ENCODE results near the gene EBPL. TPM values are rescaled to one million over a fixed set of nuclear protein-coding genes. Genes with fewer than 3 reads are reported as not detected.

Gene EBPL
- total and polyA plus RNA-seq, 11 donors: 3.2 to 13.8 (median 5.8) TPM

DNA sequence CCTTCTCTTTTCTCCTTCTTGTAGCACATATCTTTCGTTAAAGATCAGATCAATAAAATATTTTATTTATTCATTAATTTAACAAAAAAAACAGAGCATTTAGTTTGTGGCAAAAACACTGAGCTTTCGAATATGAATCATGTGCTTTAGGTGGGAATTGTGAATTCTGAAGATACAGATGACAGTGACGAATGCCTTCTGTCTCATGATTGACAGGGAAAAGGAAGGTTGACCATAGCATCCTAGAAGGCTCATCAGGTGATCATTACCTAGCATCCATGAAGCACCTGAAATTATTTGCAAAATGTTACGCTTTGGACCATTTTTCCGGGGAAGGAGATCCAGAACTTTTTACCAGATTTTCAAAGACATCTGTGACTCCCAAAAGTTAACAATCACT is 59.1 kb downstream of the EBPL start:
- DNase-seq (no peak), ATAC-seq (no peak)
- intact Hi-C loops (cut with DNase I): no loop called here
- H3K27me3 ChIP-seq: no peaks in the 10 kb centered on the region
- H3K36me3 ChIP-seq: no peaks in the 10 kb centered on the region
- 80 to 84% (median 82%) methylated on average over 5 of the region's 5 CpGs for WGBS, 4 donors
- TF ChIP-seq POLR2A (IDR thresholded peaks at IDR 0.05): no peak
- TF ChIP-seq, protein P1, sequence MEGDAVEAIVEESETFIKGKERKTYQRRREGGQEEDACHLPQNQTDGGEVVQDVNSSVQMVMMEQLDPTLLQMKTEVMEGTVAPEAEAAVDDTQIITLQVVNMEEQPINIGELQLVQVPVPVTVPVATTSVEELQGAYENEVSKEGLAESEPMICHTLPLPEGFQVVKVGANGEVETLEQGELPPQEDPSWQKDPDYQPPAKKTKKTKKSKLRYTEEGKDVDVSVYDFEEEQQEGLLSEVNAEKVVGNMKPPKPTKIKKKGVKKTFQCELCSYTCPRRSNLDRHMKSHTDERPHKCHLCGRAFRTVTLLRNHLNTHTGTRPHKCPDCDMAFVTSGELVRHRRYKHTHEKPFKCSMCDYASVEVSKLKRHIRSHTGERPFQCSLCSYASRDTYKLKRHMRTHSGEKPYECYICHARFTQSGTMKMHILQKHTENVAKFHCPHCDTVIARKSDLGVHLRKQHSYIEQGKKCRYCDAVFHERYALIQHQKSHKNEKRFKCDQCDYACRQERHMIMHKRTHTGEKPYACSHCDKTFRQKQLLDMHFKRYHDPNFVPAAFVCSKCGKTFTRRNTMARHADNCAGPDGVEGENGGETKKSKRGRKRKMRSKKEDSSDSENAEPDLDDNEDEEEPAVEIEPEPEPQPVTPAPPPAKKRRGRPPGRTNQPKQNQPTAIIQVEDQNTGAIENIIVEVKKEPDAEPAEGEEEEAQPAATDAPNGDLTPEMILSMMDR (IDR thresholded peaks at IDR 0.05): no peak
- peaks cover 0 to 65% (median 13%) of the 10 kb centered on the region in 12 donors for H3K4me1 ChIP-seq
- H3K9me3 ChIP-seq: no peaks in the 10 kb centered on the region
- H3K27ac ChIP-seq: no peak overlapping the region
- H3K4me3 ChIP-seq: no peak overlapping the region

DNA sequence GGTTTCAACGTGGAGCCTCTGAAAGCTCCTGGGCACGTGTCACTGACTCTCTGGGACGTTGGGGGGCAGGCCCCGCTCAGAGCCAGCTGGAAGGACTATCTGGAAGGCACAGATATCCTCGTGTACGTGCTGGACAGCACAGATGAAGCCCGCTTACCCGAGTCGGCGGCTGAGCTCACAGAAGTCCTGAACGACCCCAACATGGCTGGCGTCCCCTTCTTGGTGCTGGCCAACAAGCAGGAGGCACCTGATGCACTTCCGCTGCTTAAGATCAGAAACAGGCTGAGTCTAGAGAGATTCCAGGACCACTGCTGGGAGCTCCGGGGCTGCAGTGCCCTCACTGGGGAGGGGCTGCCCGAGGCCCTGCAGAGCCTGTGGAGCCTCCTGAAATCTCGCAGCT is 60.7 kb downstream of the EBPL start:
- intact Hi-C loops (cut with DNase I): no loop called here
- H3K4me3 ChIP-seq: no peak overlapping the region
- H3K36me3 ChIP-seq: no peaks in the 10 kb centered on the region
- H3K9me3 ChIP-seq: no peaks in the 10 kb centered on the region
- H3K4me1 ChIP-seq: peaks cover 0 to 62% (median 12%) of the 10 kb centered on the region in 12 donors
- no peak for ATAC-seq
- WGBS, 4 donors: 84 to 98% (median 90%) methylated on average over 7 to 16 of the region's 16 CpGs
- peak overlapping the region in 2 of 12 donors; percentile 3 to 83 for H3K27ac ChIP-seq
- no peak for DNase-seq
- no peak for TF ChIP-seq POLR2A (IDR thresholded peaks at IDR 0.05)
- TF ChIP-seq, protein P1 (IDR thresholded peaks at IDR 0.05): no peak
- no peaks in the 10 kb centered on the region for H3K27me3 ChIP-seq

DNA sequence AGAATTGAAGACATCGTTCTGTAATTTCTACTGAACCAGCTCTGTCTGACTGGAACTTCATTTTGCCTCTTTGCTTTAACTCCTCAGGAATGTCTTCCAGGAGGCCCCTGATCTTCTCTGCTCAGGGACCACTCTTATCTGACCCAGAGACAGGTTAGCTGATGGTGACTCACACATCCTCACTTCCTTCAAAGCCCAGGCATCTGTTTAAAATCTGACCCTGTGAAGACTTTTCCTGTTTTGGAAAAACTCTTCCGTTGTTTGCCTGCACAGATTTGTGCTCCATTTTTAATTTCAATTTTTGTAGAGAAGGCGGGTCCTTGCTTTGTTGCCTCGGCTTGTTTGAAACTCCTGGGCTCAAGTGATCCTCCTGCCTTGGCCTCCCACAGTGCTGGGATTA is 61.3 kb downstream of the EBPL start:
- ATAC-seq (no peak), DNase-seq (no peak)
- intact Hi-C loops (cut with DNase I): no loop called here
- Histone ChIP-seq H3K4me3 (peak overlapping the region in 1 of 12 donors; percentile 61), H3K4me1 (peaks cover 0 to 63% (median 14%) of the 10 kb centered on the region in 12 donors), H3K9me3 (no peaks in the 10 kb centered on the region), H3K36me3 (no peaks in the 10 kb centered on the region), H3K27me3 (no peaks in the 10 kb centered on the region), H3K27ac (peak overlapping the region in 3 of 12 donors; percentile 3 to 83 (median 13))
- no peak for TF ChIP-seq POLR2A (IDR thresholded peaks at IDR 0.05)
- TF ChIP-seq, protein P1 (IDR thresholded peaks at IDR 0.05): no peak
- 59 to 68% (median 63%) methylated on average over 4 of the region's 4 CpGs for WGBS, 4 donors

DNA sequence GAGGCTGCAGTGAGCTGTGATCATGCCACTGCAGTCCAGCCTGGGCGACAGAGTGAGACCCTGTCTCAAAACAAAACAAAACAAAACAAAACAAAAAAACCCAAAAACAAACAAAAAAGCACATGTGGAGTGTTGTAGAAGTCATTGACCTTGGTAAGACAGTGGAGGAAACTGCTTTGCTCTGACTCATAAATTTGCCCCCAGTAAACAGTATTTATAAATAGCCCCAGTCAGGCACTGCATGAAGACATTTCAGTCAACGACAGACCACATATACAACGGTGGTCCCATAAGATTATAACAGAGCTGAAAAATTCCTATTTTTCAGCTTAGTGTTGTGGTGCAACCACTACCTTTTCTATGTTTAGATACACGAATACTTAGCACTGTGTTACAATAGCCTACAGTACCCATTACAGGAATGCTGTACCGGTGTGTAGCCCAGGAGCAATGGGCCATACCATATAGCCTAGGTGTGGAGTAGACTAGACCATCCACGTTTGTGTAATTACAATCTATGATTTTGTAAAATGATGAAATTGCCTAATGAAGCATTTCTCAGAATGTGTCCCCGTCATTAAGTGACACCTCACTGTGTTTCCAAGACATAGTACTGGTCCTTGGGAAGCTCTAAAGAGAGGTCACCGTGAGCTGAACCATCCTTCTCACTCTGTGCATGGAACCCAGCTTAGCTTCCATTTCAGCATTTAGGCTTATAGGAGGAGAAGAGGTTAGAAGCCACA is 61.9 kb downstream of the EBPL start:
- ATAC-seq (peak in 2 of 4 donors; percentile 8 to 30), DNase-seq (no peak)
- no peak for TF ChIP-seq POLR2A (IDR thresholded peaks at IDR 0.05)
- TF ChIP-seq, protein P1 (IDR thresholded peaks at IDR 0.05): no peak
- no peaks in the 10 kb centered on the region for H3K36me3 ChIP-seq
- peaks cover 0 to 62% (median 14%) of the 10 kb centered on the region in 12 donors for H3K4me1 ChIP-seq
- H3K27me3 ChIP-seq: no peaks in the 10 kb centered on the region
- H3K4me3 ChIP-seq: peak overlapping the region in 4 of 12 donors; percentile 9 to 61 (median 22)
- no peaks in the 10 kb centered on the region for H3K9me3 ChIP-seq
- 68 to 71% (median 70%) methylated on average over 8 of the region's 8 CpGs for WGBS, 4 donors
- intact Hi-C loops (cut with DNase I): no loop called here
- peak overlapping the region in 3 of 12 donors; percentile 13 to 83 (median 49) for H3K27ac ChIP-seq

Data from heart left ventricle (tissue), 16 donors.